HG03280 (cell line): ENCODE measurements around the gene IFIT2.
"Not testable (repeated sequence)": the region's sequence is repeated elsewhere in the genome, so short reads cannot be mapped to it uniquely, and the experiment has no call there.

Source experiments
- ATAC-seq: cut with Tn5 transposase; IDR thresholded peaks from one replicate; pipeline ENCODE4 v1.9.1; 2021; ENCODE audit warnings: mild to moderate bottlenecking, moderate library complexity; ENCODE audit not compliant: unreplicated experiment

The IFIT2 gene

DNA sequence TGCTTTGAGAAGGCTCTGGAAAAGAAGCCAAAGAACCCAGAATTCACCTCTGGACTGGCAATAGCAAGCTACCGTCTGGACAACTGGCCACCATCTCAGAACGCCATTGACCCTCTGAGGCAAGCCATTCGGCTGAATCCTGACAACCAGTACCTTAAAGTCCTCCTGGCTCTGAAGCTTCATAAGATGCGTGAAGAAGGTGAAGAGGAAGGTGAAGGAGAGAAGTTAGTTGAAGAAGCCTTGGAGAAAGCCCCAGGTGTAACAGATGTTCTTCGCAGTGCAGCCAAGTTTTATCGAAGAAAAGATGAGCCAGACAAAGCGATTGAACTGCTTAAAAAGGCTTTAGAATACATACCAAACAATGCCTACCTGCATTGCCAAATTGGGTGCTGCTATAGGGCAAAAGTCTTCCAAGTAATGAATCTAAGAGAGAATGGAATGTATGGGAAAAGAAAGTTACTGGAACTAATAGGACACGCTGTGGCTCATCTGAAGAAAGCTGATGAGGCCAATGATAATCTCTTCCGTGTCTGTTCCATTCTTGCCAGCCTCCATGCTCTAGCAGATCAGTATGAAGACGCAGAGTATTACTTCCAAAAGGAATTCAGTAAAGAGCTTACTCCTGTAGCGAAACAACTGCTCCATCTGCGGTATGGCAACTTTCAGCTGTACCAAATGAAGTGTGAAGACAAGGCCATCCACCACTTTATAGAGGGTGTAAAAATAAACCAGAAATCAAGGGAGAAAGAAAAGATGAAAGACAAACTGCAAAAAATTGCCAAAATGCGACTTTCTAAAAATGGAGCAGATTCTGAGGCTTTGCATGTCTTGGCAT is 4.8 kb downstream of the IFIT2 start:
- no peak for ATAC-seq

DNA sequence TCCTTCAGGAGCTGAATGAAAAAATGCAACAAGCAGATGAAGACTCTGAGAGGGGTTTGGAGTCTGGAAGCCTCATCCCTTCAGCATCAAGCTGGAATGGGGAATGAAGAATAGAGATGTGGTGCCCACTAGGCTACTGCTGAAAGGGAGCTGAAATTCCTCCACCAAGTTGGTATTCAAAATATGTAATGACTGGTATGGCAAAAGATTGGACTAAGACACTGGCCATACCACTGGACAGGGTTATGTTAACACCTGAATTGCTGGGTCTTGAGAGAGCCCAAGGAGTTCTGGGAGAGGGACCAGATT is 5.4 kb downstream of the IFIT2 start:
- ATAC-seq, result no peak

DNA sequence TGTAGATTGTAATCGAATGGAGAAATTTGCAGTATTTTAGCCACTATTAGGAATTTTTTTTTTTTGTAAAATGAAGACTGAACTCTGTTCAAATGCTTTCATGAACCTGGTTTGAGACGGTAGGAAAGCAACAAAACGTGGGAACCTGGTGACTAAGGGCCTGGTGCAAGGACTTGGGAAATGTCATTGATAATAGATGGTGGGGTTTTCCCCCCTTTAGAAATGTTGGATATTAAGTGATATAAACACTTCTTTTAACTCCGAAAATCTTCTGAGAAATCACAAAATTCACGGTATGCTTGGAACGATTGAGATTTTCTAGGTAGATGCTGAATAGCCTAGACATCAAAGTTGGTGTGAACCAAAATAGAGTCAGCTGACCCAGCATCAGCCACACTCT is 6.4 kb downstream of the IFIT2 start:
- no peak for ATAC-seq

DNA sequence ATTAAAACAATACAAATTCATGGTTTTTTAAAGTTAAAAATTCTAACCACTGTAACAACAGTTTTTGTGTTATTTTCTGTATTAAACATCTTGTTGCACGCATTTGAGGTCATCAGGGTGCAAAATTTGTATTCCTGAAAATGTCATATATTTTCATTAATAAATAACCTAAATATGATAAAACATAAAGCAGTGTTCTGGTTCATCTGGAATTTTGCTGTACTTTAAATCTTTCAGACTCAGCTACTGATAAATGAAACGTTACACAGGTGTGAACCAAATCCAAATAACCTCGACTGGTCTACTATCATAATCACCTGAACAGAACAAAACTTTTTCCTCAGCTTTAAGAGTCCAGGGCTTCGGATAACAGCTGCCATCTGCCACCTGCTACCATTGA is 6.9 kb downstream of the IFIT2 start:
- ATAC-seq, result no peak

DNA sequence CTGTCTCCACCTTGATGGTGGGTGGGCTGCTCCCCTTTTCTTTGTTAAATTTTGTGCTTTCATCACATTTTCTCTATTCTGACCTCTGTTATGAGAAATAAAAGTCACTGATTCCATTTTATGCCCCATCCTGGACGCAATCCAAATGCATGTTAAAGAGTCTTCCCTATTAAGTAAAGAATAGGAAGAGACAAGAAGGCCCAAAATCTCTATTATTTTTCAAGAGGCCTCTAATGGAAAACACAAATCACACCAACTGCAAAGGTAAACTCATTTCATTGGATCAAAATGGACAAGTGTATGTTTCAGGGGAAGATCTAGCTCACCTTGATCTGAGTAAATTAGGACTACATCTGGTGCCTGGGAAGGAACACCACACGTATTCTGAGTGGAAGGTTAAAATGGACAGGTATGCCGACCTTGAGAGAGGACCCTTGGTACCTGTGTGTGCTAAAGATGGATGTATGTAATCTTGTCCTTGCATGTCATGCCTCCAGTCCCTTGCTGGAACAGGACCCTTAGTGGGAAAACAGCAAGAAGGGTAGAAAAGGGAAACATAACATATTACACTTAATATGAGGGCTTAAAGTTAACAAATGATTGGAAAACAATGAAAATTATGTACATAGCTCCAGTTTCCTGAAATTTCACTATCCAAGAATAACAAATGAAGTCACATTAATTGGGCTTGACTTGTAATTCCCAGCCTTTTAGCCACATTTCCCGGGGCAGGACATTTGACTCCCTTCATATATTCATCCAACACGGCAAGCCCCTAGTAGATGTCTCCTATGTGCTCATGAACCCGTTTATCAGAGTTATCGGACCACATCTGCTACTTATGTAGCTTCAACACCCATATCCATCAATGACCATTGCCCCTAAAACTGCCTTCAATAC is 7.6 kb downstream of the IFIT2 start:
- ATAC-seq, result no peak

DNA sequence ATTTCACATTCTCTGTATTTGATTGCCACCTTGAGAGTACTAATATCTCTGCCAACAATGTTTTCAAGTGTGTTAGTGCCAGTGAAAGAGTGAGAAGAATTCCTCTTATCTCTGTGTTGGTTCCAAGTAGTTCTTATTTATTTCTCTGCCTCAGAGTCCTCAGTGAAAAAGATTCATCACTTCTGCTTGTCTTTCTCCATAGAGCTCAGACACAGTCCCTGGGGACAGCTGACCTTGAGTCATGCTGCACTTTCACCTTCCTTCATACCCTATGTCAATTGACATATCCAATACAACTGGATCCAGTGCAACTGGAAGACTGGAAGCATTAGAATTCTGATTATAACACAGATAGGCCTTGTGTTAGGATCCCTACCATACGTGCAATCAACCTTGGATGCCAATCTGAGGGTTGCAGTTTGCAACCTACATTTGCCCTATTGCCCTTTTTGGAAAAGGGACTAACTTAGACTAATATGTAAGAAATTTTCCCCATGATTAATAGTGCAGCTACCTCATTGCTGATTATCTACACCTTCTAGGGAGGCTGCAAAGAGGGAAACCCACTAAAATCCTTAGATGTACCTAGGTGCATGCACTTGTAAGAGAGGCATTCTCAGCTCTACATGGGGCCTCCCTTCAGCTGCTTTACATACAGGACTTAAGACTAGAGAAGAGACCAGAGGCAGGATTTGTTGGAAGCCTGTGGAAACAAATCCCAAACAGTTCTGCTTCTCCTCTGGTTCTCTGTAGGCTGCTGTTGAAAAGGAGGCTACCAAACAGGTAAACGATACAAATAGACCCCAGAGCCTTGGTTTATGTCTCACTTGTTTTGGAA is 8.4 kb downstream of the IFIT2 start:
- ATAC-seq, result no peak

DNA sequence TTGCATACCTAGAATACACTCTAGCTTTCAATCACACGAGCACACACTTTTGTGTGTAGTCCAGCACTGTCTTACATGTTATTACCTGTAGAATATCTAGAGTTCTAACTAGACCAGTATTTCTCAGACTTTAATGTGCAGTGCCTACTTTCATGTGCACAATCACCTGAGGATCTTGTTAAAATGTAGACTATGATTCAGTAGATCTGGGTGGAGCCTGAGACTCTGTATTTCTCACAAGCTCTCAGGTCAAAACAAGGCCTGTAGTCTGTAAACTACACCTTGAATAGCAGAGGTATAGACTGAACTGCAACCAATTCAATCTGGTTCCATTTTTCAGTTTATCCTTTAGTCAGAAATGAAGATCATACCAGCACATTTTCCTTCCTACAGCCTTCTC is 11.1 kb downstream of the IFIT2 start:
- ATAC-seq, result no peak

DNA sequence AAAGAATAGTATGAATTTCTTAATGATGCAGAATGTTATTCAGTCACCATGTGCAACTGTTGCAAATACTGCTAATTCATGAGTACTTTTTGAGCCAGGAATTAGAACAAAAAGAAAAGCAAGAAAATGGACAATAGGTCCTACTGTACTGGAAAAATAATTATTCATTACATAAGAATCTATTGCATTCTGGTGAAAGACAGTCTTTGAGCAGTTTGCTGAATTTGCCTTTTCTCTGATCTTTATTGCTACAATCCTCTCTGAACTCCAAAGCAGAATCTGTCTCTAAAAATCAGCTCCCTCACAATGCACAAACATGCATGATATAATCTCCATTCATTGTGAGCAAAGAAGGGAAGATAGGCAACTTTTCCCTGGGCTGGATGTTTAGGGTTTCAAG is 12.8 kb downstream of the IFIT2 start:
- no peak for ATAC-seq

DNA sequence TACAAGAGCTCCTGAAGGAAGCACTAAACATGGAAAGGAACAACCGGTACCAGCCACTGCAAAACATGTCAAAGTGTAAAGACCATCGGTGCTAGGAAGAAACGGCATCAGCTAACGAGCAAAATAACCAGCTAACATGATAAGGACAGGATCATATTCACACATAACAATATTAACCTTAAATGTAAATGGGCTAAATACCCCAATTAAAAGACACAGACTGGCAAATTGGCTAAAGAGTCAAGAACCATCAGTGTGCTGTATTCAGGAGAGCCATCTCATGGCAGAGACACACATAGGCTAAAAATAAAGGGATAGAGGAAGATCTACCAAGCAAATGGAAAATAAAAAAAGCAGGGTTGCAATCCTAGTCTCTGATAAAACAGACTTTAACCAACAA is 16.2 kb downstream of the IFIT2 start:
- ATAC-seq, result not testable (repeated sequence)

DNA sequence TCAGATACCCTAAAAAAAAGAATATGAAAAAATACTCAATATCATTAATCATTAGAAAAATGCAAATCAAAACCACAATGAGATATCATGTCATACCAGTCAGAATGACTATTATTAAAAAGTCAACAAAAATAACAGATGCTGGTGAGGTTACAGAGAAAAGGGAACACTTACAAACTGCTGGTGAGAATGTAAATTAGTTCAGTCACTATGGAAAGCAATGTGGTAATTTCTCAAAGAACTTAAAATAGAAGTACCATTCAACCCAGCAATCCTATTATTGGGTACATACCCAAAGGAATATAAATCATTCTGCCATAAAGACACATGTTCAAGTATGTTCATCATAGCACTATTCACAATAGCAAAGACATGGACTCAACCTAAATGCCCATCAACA is 23.2 kb downstream of the IFIT2 start:
- ATAC-seq, result not testable (repeated sequence)

DNA sequence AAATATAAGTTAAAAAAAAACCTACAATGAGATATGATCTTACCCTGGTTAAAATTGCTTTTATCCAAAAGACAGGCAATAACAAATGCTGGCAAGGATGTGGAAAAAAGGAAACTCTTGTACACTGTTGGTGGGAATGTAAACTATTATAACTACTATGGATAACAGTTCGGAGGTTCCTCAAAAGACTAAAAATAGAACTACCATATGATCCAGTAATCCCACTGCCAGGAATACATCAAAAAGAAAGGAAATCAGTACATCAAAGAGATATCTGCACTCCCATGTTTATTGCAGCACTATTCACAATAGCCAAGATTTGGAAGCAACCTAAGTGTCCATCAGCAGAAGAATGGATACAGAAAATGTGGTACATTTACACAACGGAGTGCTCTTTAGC is 24.0 kb downstream of the IFIT2 start:
- not testable (repeated sequence) for ATAC-seq

DNA sequence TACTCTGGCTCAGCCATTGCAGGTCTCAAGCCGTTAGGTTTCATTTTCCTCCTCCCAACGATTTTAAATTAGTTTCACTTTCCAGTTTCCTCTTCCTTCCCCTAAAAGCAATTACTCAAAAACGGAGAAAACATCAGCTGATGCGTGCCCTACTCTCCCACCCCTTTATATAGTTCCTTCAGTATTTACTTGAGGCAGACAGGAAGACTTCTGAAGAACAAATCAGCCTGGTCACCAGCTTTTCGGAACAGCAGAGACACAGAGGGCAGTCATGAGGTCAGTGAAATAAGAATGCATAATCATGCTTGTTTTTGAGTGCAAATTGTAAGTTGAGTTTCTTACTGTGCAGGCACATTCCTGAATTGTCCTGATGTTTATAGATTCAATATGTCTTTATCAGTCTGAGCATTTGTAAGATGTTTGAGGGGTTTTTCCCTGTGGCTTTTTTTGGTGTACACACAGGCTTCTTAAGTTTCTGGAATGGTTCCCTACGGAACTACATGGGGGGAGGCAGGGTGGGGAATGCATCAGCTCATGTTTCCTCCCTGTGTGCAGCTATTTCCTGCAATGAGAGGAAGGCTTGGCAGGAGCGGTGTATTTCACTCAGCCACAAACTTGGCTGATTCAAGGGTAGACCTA is 26.1 kb downstream of the IFIT2 start, which contains the start of gene IFIT3:
IFIT3 (plus strand) TSS at position 195 of the 639 bp plus-strand sequence; CDS start at position 272, 77 bp downstream.
- no peak for ATAC-seq

DNA sequence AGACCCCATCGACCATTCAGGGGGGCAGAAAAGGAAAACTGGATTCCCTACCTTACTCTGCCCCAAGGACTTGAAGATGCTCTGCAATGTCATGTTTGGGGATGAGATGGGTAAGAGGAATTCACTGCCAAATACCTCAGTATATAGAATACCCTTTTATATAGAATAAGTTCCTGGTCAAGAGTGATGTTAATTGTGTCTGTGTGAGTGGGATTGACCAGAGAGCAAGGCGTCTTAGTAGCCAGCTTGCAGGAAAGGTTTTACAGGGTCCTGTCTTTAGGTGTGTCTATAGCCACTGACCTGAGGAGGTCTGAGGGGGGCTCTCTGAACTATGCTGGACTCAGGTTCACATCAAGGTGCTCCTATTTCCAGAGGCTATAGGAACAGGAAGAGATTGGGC is 27.3 kb downstream of the IFIT2 start:
- no peak for ATAC-seq

DNA sequence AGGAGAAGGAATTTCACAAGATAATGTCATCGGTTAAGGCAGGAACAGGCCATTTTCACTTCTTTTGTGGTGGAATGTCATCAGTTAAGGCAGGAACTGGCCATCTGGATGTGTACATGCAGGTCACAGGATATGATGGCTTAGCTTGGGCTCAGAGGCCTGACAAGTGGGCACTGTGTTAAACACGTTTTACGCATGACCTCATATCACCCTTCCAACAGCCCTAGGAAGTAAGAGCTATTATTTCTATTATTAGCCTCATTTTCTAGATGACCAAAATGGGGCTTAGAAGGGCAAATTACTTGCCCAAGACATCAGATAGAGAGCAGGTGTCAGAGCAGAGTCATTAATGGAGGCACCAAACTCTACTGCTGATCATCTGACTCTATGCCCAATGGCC is 28.2 kb downstream of the IFIT2 start:
- not testable (repeated sequence) for ATAC-seq

DNA sequence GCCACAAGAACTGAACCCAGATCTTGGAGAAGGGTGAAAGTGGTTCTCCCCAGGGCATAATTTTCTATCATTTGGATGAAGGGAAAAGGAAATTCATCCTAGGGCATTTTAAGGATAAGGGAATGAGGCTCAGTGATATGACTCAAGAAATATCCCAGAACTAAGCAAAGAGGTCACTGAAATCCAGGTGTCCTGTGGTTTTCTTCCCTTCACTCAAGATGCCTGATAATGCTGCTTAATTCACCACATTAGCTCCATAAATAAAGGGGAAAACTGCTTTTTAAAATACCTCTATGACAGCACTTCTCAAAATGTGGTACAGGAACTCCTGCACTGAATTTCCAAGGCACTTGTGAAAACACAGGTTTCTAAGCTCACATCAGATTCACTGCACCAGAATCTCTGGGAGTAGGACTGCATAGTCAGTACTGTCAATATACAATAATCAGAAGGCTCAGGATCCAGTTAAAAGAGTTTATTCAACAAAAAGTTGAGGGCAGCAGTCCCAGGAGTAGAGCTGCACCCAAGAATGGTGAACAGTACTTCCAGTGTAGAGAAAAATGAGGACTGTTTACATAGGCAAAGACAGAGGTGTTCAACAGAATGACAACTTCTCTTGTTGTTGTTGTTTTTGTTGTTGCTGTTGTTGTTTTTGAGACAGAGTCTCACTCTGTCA is 28.8 kb downstream of the IFIT2 start:
- ATAC-seq, result no peak

DNA sequence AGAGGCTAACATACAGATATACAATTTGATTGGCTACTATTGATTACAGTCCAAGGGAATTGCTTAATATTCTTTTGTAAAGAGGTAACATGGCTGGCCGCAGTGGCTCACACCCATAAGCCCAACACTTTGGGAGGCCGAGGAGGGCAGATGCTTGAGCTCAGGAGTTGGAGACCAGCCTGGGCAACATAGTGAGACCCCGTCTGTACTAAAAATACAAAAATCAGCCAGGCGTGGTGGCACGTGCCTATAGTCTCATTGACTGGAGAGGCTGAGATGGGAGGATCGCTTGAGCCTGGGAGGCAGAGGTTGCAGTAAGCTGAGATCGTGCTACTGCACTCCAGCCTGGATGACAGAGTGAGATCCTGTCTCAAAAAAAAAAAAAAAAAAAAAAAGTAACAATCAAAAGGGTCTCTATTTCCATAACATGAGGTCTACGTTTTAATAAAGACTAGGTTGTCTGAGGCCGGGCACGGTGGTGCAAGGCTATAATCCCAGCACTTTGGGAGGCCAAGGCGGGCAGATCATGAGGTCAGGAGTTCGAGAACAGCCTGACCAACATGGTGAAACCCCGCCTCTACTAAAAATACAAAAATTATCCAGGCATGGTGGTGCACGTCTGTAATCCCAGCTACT is 29.8 kb downstream of the IFIT2 start:
- not testable (repeated sequence) for ATAC-seq

DNA sequence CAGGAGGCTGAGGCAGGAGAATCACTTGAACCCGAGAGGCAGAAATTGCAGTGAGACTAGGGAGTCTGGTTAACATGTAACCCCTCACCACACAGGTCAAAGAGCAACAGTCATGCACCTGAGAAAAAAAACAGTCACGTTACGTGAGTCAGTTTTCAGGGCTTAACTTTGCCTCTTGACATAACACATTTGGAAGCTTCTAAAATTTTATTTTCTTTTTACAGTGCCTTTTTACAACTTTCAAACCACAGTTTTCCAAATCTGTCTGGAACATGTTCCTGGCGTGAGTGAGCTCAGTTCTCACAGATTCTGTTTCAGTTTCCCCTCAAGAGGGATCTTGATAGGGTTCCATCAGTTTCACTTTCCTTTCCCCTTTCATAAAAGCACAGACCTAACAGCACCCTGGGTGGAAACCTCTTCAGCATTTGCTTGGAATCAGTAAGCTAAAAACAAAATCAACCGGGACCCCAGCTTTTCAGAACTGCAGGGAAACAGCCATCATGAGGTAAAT is 30.3 kb downstream of the IFIT2 start:
- peak; percentile 41 for ATAC-seq

DNA sequence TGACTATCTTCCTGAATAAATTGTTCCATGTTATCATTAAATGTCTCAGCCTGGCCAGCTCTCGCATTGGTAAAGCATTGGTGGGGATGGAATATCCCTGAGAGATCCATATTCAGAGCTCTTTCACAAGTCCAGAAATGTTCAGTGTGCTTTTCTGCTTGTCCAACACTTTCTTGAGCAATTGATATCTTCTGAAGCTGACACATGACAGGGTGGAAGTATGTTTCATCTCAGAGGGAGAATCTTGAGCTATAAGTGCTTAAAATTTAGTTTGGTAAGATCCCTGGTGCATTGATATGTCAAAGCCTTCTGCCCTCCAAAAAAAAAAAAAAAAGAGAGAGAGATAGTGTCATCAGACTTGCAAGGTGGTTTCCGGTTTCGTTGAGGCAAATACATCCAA is 33.4 kb downstream of the IFIT2 start:
- ATAC-seq, result no peak

DNA sequence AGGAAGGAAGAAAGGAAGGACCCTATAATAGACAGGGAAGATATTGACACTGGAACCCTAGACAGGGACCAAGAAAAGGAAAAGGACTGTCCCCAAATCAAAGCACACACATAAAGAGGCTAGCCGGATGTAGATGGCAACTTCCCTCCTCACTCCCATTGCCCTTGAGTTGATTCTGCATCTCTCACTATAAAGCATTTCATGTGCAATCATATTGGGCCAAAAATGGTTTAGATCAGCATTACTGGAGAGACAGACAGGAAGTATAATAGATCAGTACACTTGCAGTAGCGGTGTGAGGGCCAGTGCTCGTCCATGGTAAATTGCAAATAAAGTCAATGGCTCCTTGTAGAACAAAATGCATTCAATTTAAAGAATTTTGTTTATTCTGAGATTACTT is 34.4 kb downstream of the IFIT2 start:
- no peak for ATAC-seq
